IMR-90 (cell line): ENCODE data around the gene ERRFI1.

Source experiments
- BHLHE40 ChIP-seq: fragments of 150-350 bp; IDR thresholded peaks from 2 replicates; pipeline ENCODE4 v1.6.1; 2016; ENCODE audit warnings: mild to moderate bottlenecking, low read depth, low read length
- CEBPB ChIP-seq: IDR thresholded peaks from 2 replicates; pipeline ENCODE4 v1.6.1; 2012; ENCODE audit warnings: low read depth, low read length, improper control_type of control experiment
- CHD1 ChIP-seq: IDR thresholded peaks from 2 replicates; pipeline ENCODE4 v1.6.1; 2012; ENCODE audit warnings: low read depth, low read length, improper control_type of control experiment
- MAFK ChIP-seq: IDR thresholded peaks from 2 replicates; pipeline ENCODE4 v1.6.1; 2012; ENCODE audit warnings: low read depth, low read length, improper control_type of control experiment
- NFE2L2 ChIP-seq: fragments of 150-350 bp; IDR thresholded peaks from 2 replicates; pipeline ENCODE4 v1.6.1; 2016; ENCODE audit warnings: low read depth, mild to moderate bottlenecking, low read length
- POLR2A ChIP-seq: IDR thresholded peaks from 2 replicates; pipeline ENCODE4 v1.6.1; 2012; ENCODE audit warnings: mild to moderate bottlenecking, low read depth, low read length
- RAD21 ChIP-seq: IDR thresholded peaks from 2 replicates; pipeline ENCODE4 v1.6.1; 2012; ENCODE audit warnings: low read length, improper control_type of control experiment
- RCOR1 ChIP-seq: IDR thresholded peaks from 2 replicates; pipeline ENCODE4 v1.6.1; 2012; ENCODE audit warnings: mild to moderate bottlenecking, low read length, improper control_type of control experiment; ENCODE audit not compliant: insufficient replicate concordance
- RFX5 ChIP-seq: IDR thresholded peaks from 2 replicates; pipeline ENCODE4 v1.8.0; 2012; ENCODE audit warnings: low read depth, mild to moderate bottlenecking, low read length, moderate library complexity
- SMC3 ChIP-seq: fragments of 150-350 bp; IDR thresholded peaks from 2 replicates; pipeline ENCODE4 v1.6.1; 2016; ENCODE audit warnings: low read depth, mild to moderate bottlenecking, antibody characterized with exemption, low read length, moderate library complexity
- TF ChIP-seq, protein P1 (sequence below): conservative IDR thresholded peaks from 2 replicates; pipeline ENCODE4 v1.5.1; 2012; ENCODE audit warnings: mild to moderate bottlenecking, low read depth, low read length, improper control_type of control experiment

DNA sequence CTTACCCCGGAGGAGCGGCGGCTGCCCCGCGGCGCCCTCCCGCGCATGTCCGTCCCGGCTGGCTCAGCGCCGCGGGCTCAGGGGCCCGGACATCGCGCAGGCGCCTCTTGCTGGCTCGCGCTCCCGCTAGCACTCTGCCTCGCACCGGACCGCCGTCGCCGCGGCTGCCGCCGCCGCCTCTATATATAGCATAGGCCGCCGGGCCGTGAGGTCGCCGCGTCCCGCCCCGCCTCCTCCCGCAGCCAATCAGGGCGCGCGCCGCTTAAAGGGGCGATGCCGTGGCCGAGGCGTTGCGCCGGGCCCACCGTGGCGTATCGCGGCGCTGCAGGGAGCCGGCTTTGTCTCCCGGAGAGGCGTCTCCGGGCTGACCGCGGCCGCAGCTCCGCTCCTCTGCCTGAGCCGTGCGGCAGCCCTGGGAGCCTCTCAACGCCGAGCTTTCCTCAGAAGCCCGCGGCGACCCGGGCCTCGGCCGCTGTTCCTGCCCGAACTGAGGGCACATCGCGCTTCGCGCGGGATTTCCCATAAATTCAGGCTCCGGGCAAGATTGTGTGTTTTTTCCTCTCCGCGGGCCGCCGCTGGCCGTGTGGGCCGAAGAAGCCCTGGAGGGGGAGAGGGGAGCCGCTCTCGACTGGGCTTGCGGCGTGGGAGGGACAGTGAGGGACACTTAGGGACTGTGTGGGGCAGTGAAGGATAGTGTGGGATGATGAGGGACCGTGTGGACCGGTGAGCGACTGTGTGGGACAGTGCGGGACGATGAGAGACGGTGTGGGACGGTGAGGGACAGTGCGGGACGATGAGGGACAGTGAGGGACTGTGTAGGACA is at the start of gene ERRFI1:
- TF ChIP-seq POLR2A (peak; percentile 100), RAD21 (peak; percentile 20; the same call in 1 of the 2 replicates), RCOR1 (peak; percentile 25), NFE2L2 (no peak), BHLHE40 (no peak), CEBPB (no peak), MAFK (no peak), CHD1 (peak; percentile 16; the same call in 1 of the 2 replicates), SMC3 (no peak; the same call in 1 of the 2 replicates), RFX5 (no peak)
- TF ChIP-seq, protein P1, sequence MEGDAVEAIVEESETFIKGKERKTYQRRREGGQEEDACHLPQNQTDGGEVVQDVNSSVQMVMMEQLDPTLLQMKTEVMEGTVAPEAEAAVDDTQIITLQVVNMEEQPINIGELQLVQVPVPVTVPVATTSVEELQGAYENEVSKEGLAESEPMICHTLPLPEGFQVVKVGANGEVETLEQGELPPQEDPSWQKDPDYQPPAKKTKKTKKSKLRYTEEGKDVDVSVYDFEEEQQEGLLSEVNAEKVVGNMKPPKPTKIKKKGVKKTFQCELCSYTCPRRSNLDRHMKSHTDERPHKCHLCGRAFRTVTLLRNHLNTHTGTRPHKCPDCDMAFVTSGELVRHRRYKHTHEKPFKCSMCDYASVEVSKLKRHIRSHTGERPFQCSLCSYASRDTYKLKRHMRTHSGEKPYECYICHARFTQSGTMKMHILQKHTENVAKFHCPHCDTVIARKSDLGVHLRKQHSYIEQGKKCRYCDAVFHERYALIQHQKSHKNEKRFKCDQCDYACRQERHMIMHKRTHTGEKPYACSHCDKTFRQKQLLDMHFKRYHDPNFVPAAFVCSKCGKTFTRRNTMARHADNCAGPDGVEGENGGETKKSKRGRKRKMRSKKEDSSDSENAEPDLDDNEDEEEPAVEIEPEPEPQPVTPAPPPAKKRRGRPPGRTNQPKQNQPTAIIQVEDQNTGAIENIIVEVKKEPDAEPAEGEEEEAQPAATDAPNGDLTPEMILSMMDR: no peak
